UCSD-AML1 (cell line): ENCODE results near the gene BCAS1.
"Not testable (repeated sequence)": the region's sequence is repeated elsewhere in the genome, so short reads cannot be mapped to it uniquely, and the experiment has no call there.

Source experiments
- DNase-seq: peaks from one replicate; lab custom pipeline; 2025; ENCODE audit not compliant: unreplicated experiment; lab: John Stamatoyannopoulos, UW

Gene BCAS1

GRCh38 chr20:53990768-53991450 is 79.5 kb downstream of the BCAS1 start:
- no peak for DNase-seq

- no peak for DNase-seq
These were observed 80.4 kb downstream of the BCAS1 start for GRCh38 chr20:53990003-53990402.

- DNase-seq = no peak
These were observed 81.0 kb downstream of the BCAS1 start for GRCh38 chr20:53989401-53989800.

GRCh38 chr20:53986037-53986650 is 84.2 kb downstream of the BCAS1 start:
- DNase-seq = no peak

GRCh38 chr20:53985150-53985518 is 85.3 kb downstream of the BCAS1 start:
- no peak for DNase-seq

- DNase-seq = no peak
These were observed 85.8 kb downstream of the BCAS1 start for GRCh38 chr20:53984356-53985149.

GRCh38 chr20:53983401-53983800 is 87.0 kb downstream of the BCAS1 start:
- DNase-seq = no peak

GRCh38 chr20:53982624-53983023 is 87.8 kb downstream of the BCAS1 start:
- DNase-seq = no peak

GRCh38 chr20:53981752-53982437 is 88.5 kb downstream of the BCAS1 start:
- DNase-seq = no peak

- no peak for DNase-seq
These were observed 89.3 kb downstream of the BCAS1 start for GRCh38 chr20:53981130-53981529.

GRCh38 chr20:53980031-53980465 is 90.3 kb downstream of the BCAS1 start:
- DNase-seq = no peak

- DNase-seq = no peak
These were observed 91.9 kb downstream of the BCAS1 start for GRCh38 chr20:53978497-53978896.

GRCh38 chr20:53977391-53977790 is 93.0 kb downstream of the BCAS1 start:
- DNase-seq = no peak

- DNase-seq = no peak
These were observed 94.6 kb downstream of the BCAS1 start for GRCh38 chr20:53975761-53976160.

GRCh38 chr20:53974785-53975555 is 95.4 kb downstream of the BCAS1 start:
- DNase-seq = no peak

- not testable (repeated sequence) for DNase-seq
These were observed 96.5 kb downstream of the BCAS1 start for GRCh38 chr20:53973882-53974281.

GRCh38 chr20:53972179-53972578 is 98.2 kb downstream of the BCAS1 start:
- no peak for DNase-seq

GRCh38 chr20:53971096-53971683 is 99.2 kb downstream of the BCAS1 start:
- DNase-seq = no peak

- DNase-seq = no peak
These were observed 100.2 kb downstream of the BCAS1 start for GRCh38 chr20:53970232-53970631.

- DNase-seq = no peak
These were observed 102.9 kb downstream of the BCAS1 start for GRCh38 chr20:53967527-53967926.
